HG02885 (cell line): ENCODE data around the gene RNF128.
"Not testable (repeated sequence)": the region's sequence is repeated elsewhere in the genome, so short reads cannot be mapped to it uniquely, and the experiment has no call there.

Experiments
- ATAC-seq: cut with Tn5 transposase; IDR thresholded peaks from one replicate; pipeline ENCODE4 v1.9.1; 2021; ENCODE audit warnings: mild to moderate bottlenecking; ENCODE audit not compliant: unreplicated experiment, poor library complexity

Gene RNF128

DNA sequence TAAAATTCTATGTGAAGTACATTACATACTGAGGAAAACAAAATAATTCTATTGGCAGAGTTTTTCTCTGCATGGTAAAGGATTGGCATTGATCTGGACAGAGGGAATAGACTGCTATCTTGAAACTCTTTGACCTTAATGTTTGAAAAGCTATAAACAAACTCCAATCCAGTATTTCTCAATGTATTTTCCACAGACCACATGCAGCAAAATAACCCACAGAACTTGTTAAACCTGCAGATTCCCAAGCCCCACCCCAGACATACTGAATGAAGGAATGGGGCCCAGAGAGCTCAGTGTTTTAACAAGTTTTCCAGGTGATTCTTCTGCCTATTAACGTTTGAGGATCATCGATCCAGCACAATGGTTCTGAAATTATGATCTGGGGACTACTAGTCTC lies 15.7 kb downstream of the RNF128 start:
- no peak for ATAC-seq

- no peak for ATAC-seq
Observed at GRCh38 chrX:106742805-106743204, 16.3 kb downstream of the RNF128 start.

GRCh38 chrX:106748377-106748776 lies 21.9 kb downstream of the RNF128 start:
- ATAC-seq = no peak

DNA sequence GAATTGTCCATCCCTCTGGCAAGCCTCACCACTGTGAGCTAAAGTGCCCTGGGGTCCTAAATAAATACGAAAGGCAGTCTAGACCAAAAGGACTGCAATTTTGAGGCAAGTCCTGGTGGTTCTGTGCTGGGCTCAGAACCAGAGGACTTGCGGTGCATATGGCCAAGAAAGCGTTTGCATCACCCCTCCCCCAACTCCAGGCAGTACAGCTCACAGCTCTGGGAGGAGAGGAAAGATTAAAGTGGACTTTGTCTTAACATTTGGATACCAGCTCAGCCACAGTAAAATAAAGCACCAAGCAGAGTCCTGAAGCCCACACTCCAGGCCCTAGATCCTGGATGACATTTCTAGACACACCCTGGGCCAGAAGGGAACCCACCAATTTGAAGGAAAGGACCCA lies 24.9 kb downstream of the RNF128 start:
- ATAC-seq = no peak

DNA sequence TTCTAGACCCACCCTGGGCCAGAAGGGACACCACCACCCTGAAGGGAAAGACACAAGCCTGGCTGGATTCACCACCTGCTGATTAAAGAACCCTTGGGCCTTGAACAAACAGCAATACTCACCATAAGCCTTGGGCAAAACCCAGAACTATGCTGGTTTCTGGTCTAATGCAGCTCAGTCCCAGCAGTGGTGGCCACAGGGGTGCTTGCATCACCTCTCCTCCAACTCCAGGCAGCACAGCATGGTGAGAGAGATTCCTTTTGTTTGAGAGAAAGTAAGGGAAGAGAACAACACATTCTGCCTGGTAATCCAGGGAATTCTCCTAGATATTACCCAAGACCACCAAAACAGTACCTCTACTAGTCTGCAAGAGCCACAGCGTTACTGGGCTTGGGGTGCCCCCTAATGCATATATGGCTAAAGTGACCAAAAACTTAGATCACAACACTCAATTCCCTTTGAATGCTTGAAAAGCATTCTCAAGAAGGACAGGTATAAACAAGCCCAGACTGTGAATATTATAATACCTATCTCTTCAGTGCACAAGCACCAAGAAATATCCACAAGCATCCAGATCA lies 25.7 kb downstream of the RNF128 start:
- no peak for ATAC-seq

- not testable (repeated sequence) for ATAC-seq
Observed at GRCh38 chrX:106769288-106769687, 42.8 kb downstream of the RNF128 start.

DNA sequence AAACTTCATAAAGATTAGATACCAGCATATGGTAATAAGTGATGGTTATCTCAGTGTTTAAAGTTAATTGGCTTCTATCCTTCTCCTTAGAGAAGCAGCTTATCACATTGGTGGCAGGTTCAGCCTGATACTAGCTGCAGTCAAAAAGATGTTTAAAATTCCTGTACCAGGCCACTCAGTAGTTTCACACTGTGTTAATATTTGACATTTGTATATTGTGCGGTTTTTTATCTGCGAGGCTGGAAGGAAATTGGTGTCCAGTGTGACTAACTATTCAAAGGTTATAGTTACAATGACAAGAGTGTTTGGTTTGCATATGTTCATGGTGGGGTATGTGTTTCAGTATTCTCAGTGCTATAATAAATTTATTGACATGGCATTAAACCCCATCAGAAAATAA lies 48.5 kb downstream of the RNF128 start:
- no peak for ATAC-seq

- no peak for ATAC-seq
Observed at GRCh38 chrX:106780264-106780663, 53.8 kb downstream of the RNF128 start.

- no peak for ATAC-seq
Observed at GRCh38 chrX:106780664-106781377, 54.3 kb downstream of the RNF128 start.

DNA sequence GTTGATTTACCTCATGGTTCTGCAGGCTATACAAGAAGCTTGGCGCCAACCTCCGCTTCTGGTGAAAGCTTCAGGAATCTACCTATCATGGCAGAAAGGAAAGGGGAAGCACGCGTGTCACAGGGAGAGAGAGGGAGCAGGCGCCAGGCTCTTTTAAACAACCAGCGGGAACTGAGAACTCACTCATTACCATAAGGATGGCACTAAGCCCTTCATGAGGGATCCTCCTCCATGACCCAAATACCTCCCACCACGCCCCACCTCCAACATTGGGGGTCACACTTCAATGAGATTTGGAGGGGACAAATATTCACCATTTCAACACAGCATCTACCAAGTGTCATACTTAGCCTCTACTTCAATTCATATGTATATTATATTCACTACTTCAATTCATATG lies 57.2 kb downstream of the RNF128 start:
- no peak for ATAC-seq

- ATAC-seq = no peak
Observed at GRCh38 chrX:106791495-106791894, 65.0 kb downstream of the RNF128 start.

- ATAC-seq = peak; percentile 34
Observed at GRCh38 chrX:106802063-106802387, 75.5 kb downstream of the RNF128 start.

GRCh38 chrX:106802388-106803275 lies 76.1 kb downstream of the RNF128 start, which contains the start of gene TBC1D8B:
Gene TBC1D8B (plus strand): TSS chrX:106802673. CDS start chrX:106802854, 181 bp downstream.
- ATAC-seq = peak; percentile 97

GRCh38 chrX:106811131-106811910 lies 84.8 kb downstream of the RNF128 start:
- ATAC-seq = no peak

GRCh38 chrX:106812930-106813329 lies 86.4 kb downstream of the RNF128 start:
- not testable (repeated sequence) for ATAC-seq

- not testable (repeated sequence) for ATAC-seq
Observed at GRCh38 chrX:106814093-106814492, 87.6 kb downstream of the RNF128 start.
